NCI-H524 (cell line): ENCODE data around the gene NUP205.

ENCODE experiments used
- DNase-seq, 2 experiments: peaks; one replicate each; lab custom pipeline; 2025; lab: John Stamatoyannopoulos, UW

Gene NUP205

GRCh38 chr7:135550196-135550595 is 7.5 kb upstream of the NUP205 start:
- DNase-seq, result no peak

GRCh38 chr7:135552148-135552547 is 5.6 kb upstream of the NUP205 start:
- no peak for DNase-seq

GRCh38 chr7:135553346-135553745 is 4.4 kb upstream of the NUP205 start:
- no peak for DNase-seq

- DNase-seq, result peak; percentile 58 to 76
These were observed 635 bp downstream of the NUP205 start for GRCh38 chr7:135558337-135558767.

- no peak for DNase-seq
These were observed 1.2 kb downstream of the NUP205 start for GRCh38 chr7:135558881-135559280.

GRCh38 chr7:135560631-135561030 is 2.9 kb downstream of the NUP205 start:
- DNase-seq, result no peak

GRCh38 chr7:135562720-135563119 is 5.0 kb downstream of the NUP205 start:
- DNase-seq, result no peak

GRCh38 chr7:135571834-135572233 is 14.1 kb downstream of the NUP205 start:
- DNase-seq, result no peak

GRCh38 chr7:135573541-135573940 is 15.8 kb downstream of the NUP205 start:
- DNase-seq, result no peak

- DNase-seq, result no peak
These were observed 17.6 kb downstream of the NUP205 start for GRCh38 chr7:135575296-135575695.

GRCh38 chr7:135578569-135578968 is 20.9 kb downstream of the NUP205 start:
- no peak for DNase-seq

- DNase-seq, result no peak
These were observed 26.9 kb downstream of the NUP205 start for GRCh38 chr7:135584362-135585353.

- DNase-seq, result no peak
These were observed 39.6 kb downstream of the NUP205 start for GRCh38 chr7:135597181-135597925.

- no peak for DNase-seq
These were observed 40.2 kb downstream of the NUP205 start for GRCh38 chr7:135597926-135598305.

GRCh38 chr7:135599471-135599870 is 41.8 kb downstream of the NUP205 start:
- no peak for DNase-seq

- DNase-seq, result no peak
These were observed 42.5 kb downstream of the NUP205 start for GRCh38 chr7:135600226-135600625.

GRCh38 chr7:135601182-135601581 is 43.5 kb downstream of the NUP205 start:
- DNase-seq, result no peak

GRCh38 chr7:135602304-135602703 is 44.6 kb downstream of the NUP205 start:
- DNase-seq, result no peak

GRCh38 chr7:135616136-135616535 is 58.4 kb downstream of the NUP205 start:
- no peak for DNase-seq

- no peak for DNase-seq
These were observed 60.1 kb downstream of the NUP205 start for GRCh38 chr7:135617781-135618180.

GRCh38 chr7:135618510-135618909 is 60.8 kb downstream of the NUP205 start:
- no peak for DNase-seq

GRCh38 chr7:135620447-135620846 is 62.7 kb downstream of the NUP205 start:
- DNase-seq, result no peak
